AG09319 (cell line): ENCODE data around the gene C3orf62.
"Not testable (repeated sequence)": the region's sequence is repeated elsewhere in the genome, so short reads cannot be mapped to it uniquely, and the experiment has no call there.

ENCODE experiments used
- DNase-seq: peaks from one replicate; pipeline ENCODE4 v3.0.0-alpha.2; 2010; ENCODE audit warnings: low read depth; ENCODE audit errors: extremely low read depth
- CTCF ChIP-seq: IDR thresholded peaks from 2 replicates; pipeline ENCODE4 v1.5.1; 2011; ENCODE audit warnings: low read depth, mild to moderate bottlenecking, inconsistent platforms, low read length, moderate library complexity

C3orf62 gene

GRCh38 chr3:49257187-49257586, 19.8 kb downstream of the C3orf62 start:
- no peak for DNase-seq

GRCh38 chr3:49255718-49256511, 21.1 kb downstream of the C3orf62 start:
- no peak for TF ChIP-seq CTCF

More at GRCh38 chr3:49257187-49257586, 19.8 kb downstream of the C3orf62 start:
- TF ChIP-seq CTCF: no peak

GRCh38 chr3:49255112-49255511, 21.9 kb downstream of the C3orf62 start:
- no peak for DNase-seq
- no peak for TF ChIP-seq CTCF

More at GRCh38 chr3:49255718-49256511, 21.1 kb downstream of the C3orf62 start:
- DNase-seq: no peak

GRCh38 chr3:49253512-49253911, 23.5 kb downstream of the C3orf62 start:
- TF ChIP-seq CTCF: no peak
- no peak for DNase-seq

GRCh38 chr3:49248840-49249227, 28.2 kb downstream of the C3orf62 start:
- TF ChIP-seq CTCF: no peak
- no peak for DNase-seq

- no peak for TF ChIP-seq CTCF
- DNase-seq: no peak
Measured at GRCh38 chr3:49244581-49245205, 32.3 kb downstream of the C3orf62 start.

- not testable (repeated sequence) for DNase-seq
Measured at GRCh38 chr3:49240091-49240490, 36.9 kb downstream of the C3orf62 start.
